Stimulated activated CD4-positive, alpha-beta T cell treated with anti-CD3 and anti-CD28 coated beads, Interleukin-12 subunit alpha, Interleukin-12 subunit beta, amount 100 ng/mL, for 24 hours (primary cell): ENCODE results near the gene SLC25A5.

Source experiments
- DNase-seq, 2 experiments: peaks; one replicate each; pipeline ENCODE4 v3.0.0-alpha.2; 2020; ENCODE audit warnings: low read depth in 2 of 2

Gene SLC25A5

GRCh38 chrX:119505945-119506344 lies 37.7 kb downstream of the SLC25A5 start:
- DNase-seq: no peak

GRCh38 chrX:119507206-119507605 lies 39.0 kb downstream of the SLC25A5 start:
- no peak for DNase-seq

- no peak for DNase-seq
Observed at GRCh38 chrX:119512146-119512800, 44.0 kb downstream of the SLC25A5 start.

DNA sequence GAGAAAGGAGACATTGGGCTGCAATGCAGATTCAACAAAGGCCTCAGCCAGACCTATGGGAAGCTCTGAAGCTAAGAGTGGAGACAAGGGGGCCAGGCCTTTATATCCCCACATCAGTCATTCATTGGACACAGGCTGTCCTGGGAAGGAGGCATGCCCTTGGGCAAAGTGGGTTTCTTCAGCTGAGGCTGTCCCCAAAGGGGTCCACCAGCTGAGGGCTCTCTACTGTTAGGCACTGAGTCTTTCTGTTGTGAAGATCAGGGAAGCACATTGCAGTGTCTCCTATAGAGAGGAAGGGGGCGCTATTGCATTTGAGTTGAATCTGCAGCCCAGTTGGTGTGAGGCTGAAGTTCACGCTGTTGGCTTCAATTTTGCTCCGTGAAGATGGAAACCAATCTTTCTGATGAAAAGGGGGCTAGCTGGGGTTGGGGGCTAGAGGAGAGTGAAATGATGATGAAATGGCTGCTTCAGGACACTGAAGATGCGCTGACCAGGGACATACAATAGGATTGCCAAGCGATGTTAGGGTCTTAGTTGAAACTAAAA lies 48.0 kb downstream of the SLC25A5 start:
- DNase-seq: no peak

DNA sequence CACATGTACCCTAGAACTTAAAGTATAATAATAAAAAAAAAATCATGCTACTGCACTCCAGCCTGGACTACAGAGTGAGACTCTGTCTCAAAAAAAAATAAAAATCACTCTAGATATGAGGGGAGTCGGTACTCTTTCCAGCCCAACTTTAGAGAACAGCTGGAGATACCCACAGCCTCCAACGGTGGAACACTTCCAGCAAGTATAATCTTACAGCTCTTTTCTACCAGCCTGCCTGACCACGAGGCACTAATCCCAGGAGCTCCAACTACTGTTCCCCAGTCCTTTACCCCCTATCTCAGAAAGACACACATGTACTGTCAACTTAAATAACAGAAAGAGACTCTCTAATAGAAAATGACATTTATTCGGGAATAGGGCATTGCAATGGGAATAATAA lies 50.1 kb downstream of the SLC25A5 start:
- DNase-seq: no peak
